ENCODE measurements around the gene TANGO2.
A peak's percentile ranks its signal among the peaks of the same experiment; 100 is the strongest.

TANGO2 gene, protein sequence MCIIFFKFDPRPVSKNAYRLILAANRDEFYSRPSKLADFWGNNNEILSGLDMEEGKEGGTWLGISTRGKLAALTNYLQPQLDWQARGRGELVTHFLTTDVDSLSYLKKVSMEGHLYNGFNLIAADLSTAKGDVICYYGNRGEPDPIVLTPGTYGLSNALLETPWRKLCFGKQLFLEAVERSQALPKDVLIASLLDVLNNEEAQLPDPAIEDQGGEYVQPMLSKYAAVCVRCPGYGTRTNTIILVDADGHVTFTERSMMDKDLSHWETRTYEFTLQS

DNA sequence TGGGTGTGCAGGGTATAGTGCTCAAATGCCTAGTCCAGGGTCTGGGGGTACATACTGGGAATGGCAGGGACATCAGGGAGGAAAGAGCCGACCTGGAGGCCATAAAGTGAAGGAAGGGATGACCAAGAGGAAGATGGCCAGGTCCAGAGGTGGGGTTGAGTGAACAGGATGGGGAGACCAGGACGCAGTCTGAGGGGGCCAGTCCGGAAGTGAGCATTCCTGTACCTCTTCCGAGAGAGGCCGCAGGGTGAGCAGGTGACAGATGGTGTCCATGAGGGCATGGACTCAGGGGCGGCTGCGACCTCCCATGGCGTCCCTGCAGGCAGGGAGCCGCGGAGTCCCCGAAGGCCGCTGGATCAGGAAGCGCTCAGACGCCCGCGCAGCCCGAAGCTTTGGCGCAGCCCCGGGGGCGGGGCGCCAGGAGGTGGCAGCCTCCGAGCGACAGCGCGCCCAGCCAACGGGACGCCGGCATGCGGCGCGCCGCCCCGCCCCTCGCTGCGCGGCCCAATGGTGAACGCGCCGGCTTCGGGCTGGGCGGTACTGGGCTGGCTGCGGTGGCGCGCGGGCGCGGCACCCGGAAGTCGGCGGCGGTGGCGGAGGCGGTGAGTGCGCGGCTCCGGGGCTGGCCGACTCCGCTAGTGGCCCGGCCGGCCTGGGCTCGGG, at the start of gene TANGO2:
TANGO2 (plus strand) TSS at position 578 of the 663 bp plus-strand sequence. CDS start 15,689 bp downstream, outside the sequence.
- no peak for DNase-seq (ENCODE audit: low read depth, low spot score)

DNA sequence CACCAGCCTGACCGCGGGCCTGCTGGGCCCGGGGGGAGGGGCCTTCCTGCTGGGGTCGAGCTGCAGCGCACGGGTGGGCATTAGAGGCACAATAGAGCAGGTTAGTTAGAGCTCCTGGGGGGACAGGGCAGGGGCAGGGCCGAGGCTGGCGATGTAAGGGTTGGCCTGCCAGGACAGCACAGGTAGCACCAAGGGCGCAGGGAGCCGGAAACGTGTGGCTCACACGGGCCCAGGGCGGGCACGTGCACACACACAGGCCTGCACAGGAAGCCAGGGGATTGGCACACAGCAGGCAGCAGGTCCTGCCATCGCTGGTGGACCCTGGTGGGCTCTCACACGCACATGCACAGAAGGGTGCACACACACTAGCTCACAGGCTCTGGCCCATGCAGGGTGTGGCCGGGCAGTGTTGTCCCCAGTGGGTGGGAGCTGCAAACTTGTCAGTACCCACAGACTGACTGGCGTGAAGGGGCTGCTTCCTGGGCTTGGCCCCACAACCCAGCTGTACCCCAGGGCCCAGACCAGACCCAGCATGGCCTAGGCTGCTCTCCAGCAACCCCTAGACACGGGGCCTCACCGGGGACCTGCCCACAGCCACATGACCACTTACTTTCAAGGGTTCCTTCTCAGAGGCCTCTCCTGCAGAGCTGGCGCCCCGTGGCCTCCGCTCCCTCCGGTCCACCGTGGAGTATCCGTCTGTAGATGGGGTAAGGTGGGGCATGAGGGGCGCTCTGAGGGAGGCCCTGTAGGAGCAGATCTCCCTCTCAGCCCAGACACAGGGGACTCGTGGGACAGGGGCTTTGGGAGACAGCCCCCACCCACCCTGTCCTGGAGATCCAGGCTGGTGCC, 49.4 kb upstream of the TANGO2 start:
- no peak for DNase-seq (ENCODE audit: low read depth, low spot score)

DNA sequence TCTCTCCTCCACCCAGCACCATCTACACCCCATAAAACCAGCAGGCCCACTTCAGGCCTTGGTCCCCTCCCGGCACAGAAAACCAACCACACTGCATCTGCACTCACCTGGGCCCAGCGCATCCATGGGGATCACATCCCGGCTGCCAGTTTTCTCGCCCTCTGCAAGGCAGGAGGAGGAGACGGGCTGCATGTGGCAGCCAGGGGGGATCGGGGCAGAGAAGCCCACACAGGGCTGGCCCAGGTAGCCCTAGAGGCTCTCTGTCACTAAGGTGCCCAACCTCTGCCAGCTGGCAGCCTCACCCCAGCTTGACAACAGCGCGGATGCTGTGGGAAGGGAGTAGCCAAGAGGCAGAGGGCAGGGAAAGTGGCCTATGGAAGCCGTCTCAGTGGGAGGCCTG, 48.7 kb upstream of the TANGO2 start:
- DNase-seq (ENCODE audit: low read depth, low spot score), result no peak

DNA sequence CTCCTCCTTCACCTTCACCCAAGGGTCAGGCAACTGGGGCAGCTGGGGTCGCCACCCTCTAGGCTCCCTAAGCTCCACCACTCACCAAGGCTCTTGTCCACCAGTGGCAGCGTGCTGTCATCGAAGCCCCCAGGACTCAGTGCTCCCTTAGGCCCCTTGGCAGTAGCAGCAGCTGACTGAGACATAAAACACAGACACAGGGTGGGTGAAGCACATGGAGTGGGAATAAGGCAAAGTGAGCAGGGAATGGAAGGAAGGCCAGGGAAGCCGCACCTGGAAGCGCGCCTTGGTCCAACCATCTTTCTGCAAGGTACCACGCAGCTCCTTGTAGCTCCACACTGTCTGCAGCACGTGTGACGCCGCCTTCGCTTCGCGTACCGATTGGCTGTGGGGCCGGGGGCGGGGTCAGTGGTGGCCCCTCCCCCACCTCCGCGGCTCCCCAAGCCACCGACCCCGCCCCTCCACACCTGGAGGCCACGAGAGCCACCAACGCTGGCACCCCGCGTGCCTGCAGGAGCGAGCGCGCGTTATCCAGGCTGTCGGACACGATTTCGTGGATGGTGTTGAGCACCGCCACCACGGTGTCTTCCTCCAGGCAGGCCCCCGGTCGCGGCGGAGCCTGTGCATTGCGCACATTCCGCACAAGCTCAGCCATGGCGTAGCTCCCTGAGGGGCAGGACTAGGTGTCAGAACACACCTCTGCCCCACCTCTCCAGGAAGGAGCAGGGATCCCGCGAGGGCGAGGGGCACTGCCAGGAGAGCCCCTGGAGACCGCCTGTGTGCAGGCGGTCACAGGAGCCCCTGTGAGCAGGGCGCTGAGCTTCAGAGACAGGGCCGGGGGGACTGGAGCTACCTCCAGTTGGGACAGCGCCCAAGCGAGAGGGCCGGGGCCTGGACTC, 48.0 kb upstream of the TANGO2 start:
- DNase-seq (ENCODE audit: low read depth, low spot score), result no peak

DNA sequence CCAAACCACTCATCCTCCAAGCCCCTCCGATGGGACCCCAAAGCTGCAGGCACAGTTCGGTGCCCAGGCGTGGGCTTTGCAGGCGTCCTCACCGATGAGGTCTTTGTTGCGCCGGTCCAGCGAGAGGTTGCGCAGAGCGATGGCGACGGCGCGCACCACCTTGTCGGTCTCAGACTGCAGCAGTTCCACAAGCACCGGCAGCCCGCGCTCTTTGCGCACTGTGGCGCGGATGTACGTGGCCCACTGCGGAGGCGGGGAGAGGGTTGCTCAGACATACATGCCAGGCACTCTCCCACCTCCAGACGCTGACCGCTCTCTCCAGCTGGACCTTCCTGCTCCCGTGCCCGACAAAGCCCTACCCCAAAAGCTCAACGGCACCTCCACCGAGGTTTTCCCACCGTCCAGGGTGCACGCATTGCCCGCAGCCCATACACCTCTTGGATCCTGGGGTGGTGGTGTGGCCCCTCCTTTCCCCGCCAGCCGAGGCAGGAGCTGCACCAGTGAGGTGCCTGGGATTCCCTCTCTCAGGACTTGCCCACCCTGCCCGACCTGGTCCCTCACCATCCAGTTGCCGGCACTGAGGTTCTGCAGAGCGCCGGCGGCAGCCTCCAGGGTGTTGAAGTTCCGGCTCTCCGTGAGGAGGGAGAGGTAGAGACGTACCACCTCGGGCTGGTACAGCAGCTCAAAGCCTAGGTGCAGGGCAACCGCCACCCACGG, 47.2 kb upstream of the TANGO2 start:
- no peak for DNase-seq (ENCODE audit: low read depth, low spot score)

DNA sequence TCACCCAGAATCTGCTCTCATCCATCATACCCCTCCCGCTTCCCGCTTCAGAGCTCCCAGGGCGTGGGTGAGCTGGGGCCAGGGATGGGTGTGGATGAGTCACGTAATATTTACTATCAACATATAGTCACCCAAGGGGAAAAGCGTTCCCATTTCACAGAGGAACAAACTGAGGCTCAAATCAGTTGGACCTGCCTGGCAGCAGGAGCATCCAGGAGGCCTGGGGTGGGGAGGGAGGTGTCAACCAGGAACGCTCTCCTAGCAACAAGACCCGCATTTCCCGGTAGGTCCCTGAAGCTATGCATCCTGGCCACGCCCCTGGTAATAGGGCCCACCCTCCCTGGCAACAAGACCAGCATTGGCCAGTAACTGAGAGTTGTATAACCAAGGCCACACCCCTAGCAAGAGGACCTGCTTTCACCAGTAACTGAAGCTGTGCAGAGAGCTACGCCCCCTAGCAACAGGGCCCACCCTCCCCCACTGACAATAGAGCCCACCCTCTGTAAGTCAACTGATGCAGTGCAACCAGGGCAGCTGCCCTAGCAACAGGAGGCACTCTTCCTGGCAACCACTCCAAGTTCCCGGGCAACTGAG, 46.5 kb upstream of the TANGO2 start:
- DNase-seq (ENCODE audit: low read depth, low spot score), result peak; percentile 95

DNA sequence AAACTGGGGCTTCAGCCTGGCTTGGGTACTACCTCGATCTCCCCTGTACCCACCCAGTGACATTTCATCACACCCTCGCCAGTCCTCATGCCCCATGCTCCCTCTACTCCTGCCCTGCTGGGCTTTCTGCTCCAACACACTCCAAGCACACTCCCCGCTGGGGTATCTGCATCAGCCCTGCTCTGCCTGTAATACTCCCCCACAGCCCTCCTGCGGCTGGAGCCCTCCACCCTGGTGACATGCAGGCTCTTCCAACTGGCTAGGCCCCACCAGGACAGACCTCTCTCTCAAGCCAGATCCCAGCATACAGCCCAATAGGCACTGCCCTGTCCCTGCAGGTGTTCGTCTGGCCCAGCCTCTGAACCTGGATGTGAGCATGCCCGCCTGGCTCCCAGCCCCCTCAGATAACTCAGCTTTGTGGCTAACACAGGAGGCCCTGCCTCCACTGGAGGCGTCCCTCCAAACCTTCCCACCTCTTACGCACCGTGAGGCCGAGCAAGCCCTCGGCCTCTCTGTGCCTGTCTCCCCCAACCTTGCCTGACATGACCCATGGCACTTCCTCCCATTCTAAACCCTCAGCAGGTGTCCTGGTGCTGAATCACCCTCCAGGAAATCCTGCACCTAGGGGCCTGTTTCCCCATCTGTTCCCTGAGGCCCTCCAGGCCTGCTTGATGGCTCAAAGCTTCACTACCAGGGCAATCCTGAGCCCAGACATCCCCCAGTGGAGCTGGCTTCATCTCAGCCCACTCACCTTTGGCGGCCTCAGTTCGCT, 45.8 kb upstream of the TANGO2 start:
- DNase-seq (ENCODE audit: low read depth, low spot score), result no peak

DNA sequence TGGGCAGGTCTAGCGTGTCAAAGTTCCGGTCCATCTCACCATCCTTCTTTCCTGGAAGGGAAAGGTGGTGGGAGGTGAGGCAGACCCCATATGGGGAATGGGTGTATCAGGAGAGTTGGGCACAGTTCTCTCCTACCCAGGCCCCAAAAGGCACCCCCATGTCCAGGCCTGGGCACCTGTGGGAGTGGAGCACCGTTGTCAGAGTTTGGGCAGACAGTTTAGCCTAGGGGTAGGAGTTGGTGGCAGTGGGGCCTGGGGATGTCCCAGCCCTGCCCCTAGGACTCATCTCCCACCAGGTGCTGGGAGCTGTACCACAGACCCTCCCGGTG, 45.2 kb upstream of the TANGO2 start:
- no peak for DNase-seq (ENCODE audit: low read depth, low spot score)

DNA sequence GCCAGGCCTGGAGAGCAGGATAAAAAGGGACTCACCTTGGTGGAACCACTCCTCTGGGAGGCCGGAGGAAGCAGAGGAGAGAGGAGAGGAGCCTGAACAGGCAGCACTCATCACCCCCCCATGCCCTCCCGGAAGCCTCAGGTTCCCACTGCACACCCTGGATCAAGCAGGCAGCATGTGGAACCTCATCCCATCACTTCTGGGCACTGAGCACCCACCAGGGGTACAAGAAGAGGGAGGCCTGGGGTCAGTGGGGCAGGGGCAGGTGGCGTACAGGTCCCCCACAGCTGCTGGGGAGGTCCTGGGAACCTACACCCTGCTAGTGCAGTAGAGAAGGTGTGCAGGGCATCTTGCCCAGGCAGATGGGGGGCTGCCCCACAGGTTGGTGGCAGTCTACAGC, 44.2 kb upstream of the TANGO2 start:
- DNase-seq (ENCODE audit: low read depth, low spot score), result no peak

DNA sequence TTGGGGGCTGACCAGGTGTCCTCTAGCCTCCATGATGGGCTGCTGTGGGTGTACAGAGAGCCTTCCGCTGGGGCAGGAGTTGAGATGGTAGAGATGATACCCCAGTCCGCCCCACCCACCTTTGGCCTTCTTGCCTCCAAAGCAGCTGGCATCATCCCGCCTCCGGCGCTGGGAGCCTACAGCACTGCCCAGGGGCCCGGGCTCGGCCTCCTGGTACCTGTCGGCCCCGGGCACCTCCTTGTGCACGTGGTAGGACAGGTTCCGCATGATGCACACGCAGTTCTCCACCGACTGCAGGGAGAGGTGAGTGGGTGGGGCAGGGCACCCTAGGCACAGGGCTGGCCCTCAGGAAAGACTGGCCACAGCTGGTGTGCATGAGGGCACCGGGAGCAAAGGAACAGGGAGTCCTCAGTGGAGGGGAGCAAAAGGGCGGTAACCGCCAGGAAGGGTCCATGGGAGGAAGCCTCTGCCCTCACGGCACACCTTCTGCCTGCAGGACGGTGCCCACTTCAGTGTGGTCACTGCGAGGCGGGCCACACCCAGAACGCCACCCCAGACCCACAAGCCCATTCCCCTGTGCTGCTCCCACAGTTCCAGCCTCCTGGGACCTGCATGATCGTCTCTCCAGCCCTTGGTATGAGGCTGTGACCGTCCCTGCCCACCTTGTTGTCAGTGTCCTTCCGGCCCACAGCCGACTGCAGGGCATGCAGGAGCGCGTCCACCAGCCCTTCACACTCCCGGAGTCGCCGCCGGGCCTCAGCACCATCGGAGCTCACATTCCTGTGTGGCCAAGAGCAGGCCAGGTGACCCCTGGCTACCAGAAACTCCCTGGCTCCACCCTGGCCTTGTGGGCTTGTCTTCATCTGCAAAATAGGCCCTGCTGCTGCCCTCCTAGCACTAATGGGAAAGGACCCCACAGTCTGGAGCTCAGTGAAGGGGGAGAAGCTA, 43.3 kb upstream of the TANGO2 start:
- DNase-seq (ENCODE audit: low read depth, low spot score), result no peak

DNA sequence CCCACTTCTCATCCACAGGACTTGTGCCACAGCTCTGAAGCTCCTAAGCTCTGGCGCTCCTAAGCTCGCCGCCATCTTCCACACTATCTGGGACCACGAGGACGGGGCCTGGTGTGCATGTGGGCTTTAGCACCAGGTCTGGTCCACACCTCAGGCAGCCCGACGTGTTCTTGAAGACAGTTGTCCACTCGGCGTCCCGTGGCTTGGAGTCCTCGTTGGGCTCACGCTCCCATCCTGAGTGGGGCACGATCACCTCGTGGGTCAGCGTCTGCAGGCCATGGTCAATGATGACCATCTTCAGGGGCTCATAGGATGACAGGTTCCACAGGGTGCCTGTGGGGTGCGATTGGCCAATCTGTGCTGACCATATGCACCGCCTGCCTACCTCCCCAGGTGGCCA, 42.2 kb upstream of the TANGO2 start:
- DNase-seq (ENCODE audit: low read depth, low spot score), result no peak

DNA sequence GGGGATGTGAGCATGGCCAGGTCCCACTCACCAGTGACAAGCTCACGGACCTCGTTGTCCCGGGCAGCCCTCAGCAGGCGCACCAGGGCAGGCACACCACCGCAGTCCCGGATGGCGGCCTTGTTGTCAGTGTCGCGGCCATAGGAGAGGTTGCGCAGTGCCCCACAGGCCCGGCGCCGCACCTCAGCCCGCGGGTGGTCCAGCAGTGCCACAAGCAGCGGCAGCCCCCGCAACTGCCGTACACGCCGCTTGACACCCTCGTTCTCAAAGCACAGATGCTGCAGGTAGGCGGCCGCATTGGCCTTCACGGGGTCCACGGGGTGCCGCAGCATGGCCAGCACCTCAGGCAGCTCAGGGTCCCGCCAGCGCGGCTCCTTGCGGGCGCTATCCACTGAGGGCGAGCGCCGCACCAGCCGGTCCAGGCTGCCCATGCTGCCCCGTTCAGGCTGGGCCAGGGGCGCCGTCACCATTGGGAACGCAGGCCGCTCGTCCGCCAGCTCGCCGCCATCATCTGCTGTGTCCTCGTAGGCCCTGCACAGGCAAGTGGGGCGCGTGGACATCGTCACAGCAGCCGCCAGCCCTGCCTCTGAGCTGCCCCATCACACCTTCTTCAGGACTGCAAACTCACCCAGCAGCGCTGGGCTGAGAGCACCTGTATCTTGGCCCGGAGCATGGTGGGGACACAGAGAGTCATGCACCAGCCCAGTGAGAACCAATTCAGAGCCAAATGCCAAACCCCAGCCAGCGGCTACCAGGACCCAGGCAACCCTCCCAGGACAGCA, 41.0 kb upstream of the TANGO2 start:
- no peak for DNase-seq (ENCODE audit: low read depth, low spot score)

DNA sequence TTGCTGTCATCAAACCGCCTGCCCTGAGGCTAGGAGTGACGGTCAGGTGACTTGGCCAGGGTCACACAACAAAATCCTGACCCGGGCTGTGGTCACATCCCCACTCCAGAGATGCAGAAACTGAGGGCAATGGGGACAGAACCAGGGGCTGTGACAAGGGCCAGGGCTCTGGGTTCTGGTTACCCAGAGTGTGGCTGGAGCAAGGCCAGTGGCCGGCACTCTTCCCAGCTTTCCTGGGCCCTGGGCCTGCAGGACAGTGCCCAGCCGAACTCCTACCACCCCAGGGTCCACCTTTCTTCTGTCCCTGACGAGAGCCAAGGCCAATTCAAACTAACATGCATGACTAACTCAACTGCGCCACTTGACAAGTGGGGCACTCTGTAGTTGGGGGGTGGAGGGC, 40.1 kb upstream of the TANGO2 start:
- DNase-seq (ENCODE audit: low read depth, low spot score), result no peak

DNA sequence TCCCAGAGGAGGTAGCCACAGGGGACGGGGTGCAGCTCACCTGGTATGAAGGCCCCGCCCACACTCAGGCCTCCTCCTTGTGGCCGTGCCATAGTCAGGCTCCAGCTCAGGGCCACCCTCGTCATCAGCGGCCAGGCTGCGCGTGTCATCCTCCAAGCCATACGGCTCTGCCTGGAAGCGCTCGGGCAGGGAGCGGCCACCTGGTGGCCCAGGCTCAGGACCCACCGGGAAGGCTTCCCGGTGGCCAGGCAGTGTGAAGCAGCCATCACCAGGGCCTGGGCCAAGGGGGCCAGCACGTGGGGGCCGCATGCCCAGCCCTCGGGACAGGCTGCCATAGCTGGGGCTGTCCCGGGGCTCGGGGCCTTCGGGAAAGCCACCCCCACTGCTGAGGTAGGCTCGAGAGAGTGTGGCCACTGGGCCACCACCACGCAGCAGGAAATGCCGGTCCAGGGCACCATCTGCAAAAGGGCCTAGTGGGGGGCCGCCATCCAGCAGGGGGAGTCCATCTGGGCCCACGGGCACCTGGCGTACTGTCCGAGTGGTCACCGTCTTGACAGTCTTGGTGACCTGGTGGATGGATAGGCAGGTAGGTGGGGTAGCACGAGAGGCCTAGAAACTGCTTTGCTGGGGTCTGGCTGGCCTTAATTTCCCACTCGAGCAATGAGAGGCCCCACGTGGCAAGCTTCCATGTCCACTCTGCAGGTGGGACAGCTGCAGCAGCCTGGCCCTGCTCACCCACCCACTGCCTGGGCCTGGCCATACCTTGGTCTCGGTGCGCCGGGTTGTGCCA, 39.5 kb upstream of the TANGO2 start:
- DNase-seq (ENCODE audit: low read depth, low spot score), result no peak

DNA sequence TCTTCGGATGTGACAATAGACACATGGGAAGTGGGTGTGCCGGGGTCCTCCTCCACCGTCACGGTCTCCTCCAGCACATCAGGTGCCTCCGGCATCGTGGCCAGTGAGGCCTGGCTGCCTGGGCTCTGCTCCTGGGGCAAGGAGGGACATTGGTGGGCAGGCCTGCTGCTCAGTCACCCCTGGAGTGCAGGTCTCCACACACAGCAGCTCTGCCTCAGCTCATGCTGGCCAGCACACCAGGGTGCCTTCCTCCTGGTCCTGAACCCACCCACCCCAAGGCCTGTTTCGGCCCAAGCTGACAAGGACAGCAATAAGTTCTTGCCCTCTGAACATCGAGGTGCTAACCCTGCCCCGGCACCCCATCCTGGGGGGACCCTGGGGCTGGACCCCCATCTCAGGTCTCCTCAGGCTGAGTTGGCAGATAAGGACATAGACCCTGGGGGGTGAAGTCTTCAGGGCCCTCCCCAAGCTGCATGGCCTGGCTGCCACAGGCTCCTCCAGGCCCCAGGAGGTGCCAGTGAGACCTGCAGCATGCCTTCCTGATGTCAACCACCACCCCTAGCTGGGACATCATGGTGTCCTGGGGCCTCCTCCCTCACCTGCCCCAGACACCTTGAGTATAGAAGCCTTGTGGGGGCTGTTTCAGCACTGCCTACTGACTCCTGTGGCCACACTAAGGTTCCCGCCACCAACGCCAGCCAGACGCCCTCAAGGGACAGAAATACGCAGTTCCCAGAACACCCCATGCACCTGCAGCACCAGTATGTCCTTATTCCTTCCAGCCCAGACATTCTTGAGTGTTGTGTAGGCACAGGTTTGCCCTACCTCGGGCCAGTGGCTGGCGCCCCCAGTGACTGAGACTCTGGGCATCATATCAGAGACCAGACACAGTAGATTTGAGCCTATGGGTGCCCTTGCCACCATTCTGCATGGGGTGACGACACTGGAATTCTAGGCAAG, 38.7 kb upstream of the TANGO2 start:
- no peak for DNase-seq (ENCODE audit: low read depth, low spot score)

DNA sequence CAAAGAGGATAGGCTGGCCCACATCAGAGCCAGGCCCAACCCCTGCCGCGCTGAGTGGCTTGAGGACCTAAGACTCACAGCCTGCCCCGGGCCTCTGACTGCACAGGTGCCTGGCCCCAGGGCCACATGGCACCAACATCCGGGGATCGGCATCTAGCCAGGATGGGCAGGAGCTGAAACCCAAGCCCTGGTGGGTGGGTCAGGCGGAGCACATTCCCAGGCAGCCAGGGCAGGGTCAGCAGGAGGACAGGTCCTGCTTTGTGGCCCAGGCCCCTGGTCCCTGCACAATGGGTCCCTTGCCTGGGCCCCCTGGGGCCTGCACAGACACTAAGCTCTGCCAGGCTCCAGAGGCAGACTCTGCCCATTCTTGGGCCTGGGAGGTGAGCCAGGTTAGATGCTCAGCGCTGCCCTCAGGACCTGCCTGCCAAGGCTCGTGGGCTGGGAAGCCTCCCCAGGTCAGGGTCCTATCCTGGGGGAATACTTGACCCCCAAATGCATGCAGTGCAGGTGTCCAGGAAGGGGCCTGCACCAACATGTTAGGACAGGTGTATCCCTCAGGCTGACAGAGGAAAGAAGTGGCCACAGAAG, 37.8 kb upstream of the TANGO2 start:
- DNase-seq (ENCODE audit: low read depth, low spot score), result no peak
